Neural crest cell (in vitro differentiated cells): ENCODE results near the gene KCNMA1. TPM values are rescaled to one million over a fixed set of nuclear protein-coding genes. Genes with fewer than 3 reads are reported as not detected.

ENCODE experiments used
- DNase-seq: peaks from one replicate; pipeline ENCODE4 v3.0.0; 2021; ENCODE audit warnings: low read depth, mixed read lengths, low spot score
- H3K27ac Mint-ChIP-seq: one replicate; pipeline ENCODE4 v1.8.0; 2021; ENCODE audit warnings: mild to moderate bottlenecking, mixed read lengths; ENCODE audit not compliant: unreplicated experiment
- H3K27me3 Mint-ChIP-seq: 2 replicates; pipeline ENCODE4 v1.8.0; 2021; ENCODE audit warnings: low read depth, mild to moderate bottlenecking, mixed read lengths
- H3K36me3 Mint-ChIP-seq: 2 replicates; pipeline ENCODE4 v1.8.0; 2021; ENCODE audit warnings: low read depth, mild to moderate bottlenecking, mixed read lengths
- H3K4me1 Mint-ChIP-seq: 2 replicates; pipeline ENCODE4 v1.8.0; 2021; ENCODE audit warnings: mixed read lengths
- H3K4me3 Mint-ChIP-seq: one replicate; pipeline ENCODE4 v1.8.0; 2021; ENCODE audit warnings: mild to moderate bottlenecking, mixed read lengths
- H3K9me3 Mint-ChIP-seq: 2 replicates; pipeline ENCODE4 v1.8.0; 2021; ENCODE audit warnings: mixed read lengths
- CTCF ChIP-seq: fragments of 200-600 bp; sonication (generic); conservative IDR thresholded peaks from 2 replicates; pipeline ENCODE4 v1.5.0; 2021; ENCODE audit warnings: antibody characterized with exemption, mild to moderate bottlenecking
- total RNA-seq: library from RNA; stranded (reverse); gene quantifications from 2 replicates; pipeline ENCODE4 v1.2.1, GENCODE V29; 2021

The KCNMA1 gene
- total RNA-seq, 1 donor from 2014 or later, result 1.7 TPM

- Mint-ChIP-seq H3K9me3 (peaks cover 3% of the 10 kb centered on the region), H3K36me3 (no peaks in the 10 kb centered on the region), H3K27me3 (peaks cover 2% of the 10 kb centered on the region), H3K27ac (no peak overlapping the region), H3K4me3 (no peak overlapping the region), H3K4me1 (peaks cover 22% of the 10 kb centered on the region)
- no peak for DNase-seq
- TF ChIP-seq CTCF, result no peak
These were observed 103.7 kb downstream of the KCNMA1 start for GRCh38 chr10:77533887-77534278.

- Mint-ChIP-seq H3K36me3 (no peaks in the 10 kb centered on the region), H3K27me3 (peaks cover 2% of the 10 kb centered on the region), H3K4me3 (no peak overlapping the region), H3K27ac (no peak overlapping the region), H3K4me1 (peaks cover 25% of the 10 kb centered on the region), H3K9me3 (peaks cover 3% of the 10 kb centered on the region)
- TF ChIP-seq CTCF, result no peak
- DNase-seq, result no peak
These were observed 104.3 kb downstream of the KCNMA1 start for GRCh38 chr10:77533146-77533886.

- no peak for DNase-seq
- peaks cover 3% of the 10 kb centered on the region for H3K9me3 Mint-ChIP-seq
- H3K27ac Mint-ChIP-seq, result no peak overlapping the region
- no peak for TF ChIP-seq CTCF
- peaks cover 2% of the 10 kb centered on the region for H3K27me3 Mint-ChIP-seq
- H3K4me3 Mint-ChIP-seq, result no peak overlapping the region
- peaks cover 30% of the 10 kb centered on the region for H3K4me1 Mint-ChIP-seq
- H3K36me3 Mint-ChIP-seq, result no peaks in the 10 kb centered on the region
These were observed 105.5 kb downstream of the KCNMA1 start for GRCh38 chr10:77532068-77532467.

GRCh38 chr10:77531441-77532001 is 106.1 kb downstream of the KCNMA1 start:
- H3K4me1 Mint-ChIP-seq, result peaks cover 35% of the 10 kb centered on the region

GRCh38 chr10:77530011-77530410 is 107.6 kb downstream of the KCNMA1 start:
- Mint-ChIP-seq H3K27me3 (peaks cover 2% of the 10 kb centered on the region), H3K4me1 (peaks cover 40% of the 10 kb centered on the region), H3K4me3 (no peak overlapping the region), H3K36me3 (no peaks in the 10 kb centered on the region), H3K27ac (no peak overlapping the region), H3K9me3 (peaks cover 2% of the 10 kb centered on the region)
- no peak for TF ChIP-seq CTCF
- DNase-seq, result no peak

More at GRCh38 chr10:77531441-77532001, 106.1 kb downstream of the KCNMA1 start:
- H3K9me3 Mint-ChIP-seq, result peaks cover 6% of the 10 kb centered on the region
- no peak overlapping the region for H3K27ac Mint-ChIP-seq
- DNase-seq, result no peak
- peaks cover 2% of the 10 kb centered on the region for H3K27me3 Mint-ChIP-seq
- no peak for TF ChIP-seq CTCF
- H3K36me3 Mint-ChIP-seq, result no peaks in the 10 kb centered on the region
- H3K4me3 Mint-ChIP-seq, result no peak overlapping the region
